ENCODE measurements around the gene BID. TPM values are rescaled to one million over a fixed set of nuclear protein-coding genes. Genes with fewer than 3 reads are reported as not detected.

Gene BID
- polyA plus RNA-seq, 1 donor from 2014 or later: 88.6 TPM

GRCh38 chr22:17684245-17684644, 90.0 kb downstream of the BID start:
- no peak overlapping the region for H2AFZ ChIP-seq (ENCODE audit: low read depth, low read length)
- TF ChIP-seq SMC3 (conservative IDR thresholded peaks at IDR 0.05; ENCODE audit: poor library complexity): no peak
- TF ChIP-seq TAF1 (IDR thresholded peaks at IDR 0.05; ENCODE audit: low read depth): no peak
- TF ChIP-seq REST (IDR thresholded peaks at IDR 0.05; ENCODE audit: borderline replicate concordance): no peak
- no peak for TF ChIP-seq RAD21 (conservative IDR thresholded peaks at IDR 0.05)
- TF ChIP-seq CTCF (IDR thresholded peaks at IDR 0.05; ENCODE audit: poor library complexity, severe bottlenecking): no peak
- no peak for TF ChIP-seq EP300 (conservative IDR thresholded peaks at IDR 0.05; ENCODE audit: poor library complexity, severe bottlenecking)
- TF ChIP-seq MXI1 (conservative IDR thresholded peaks at IDR 0.05; ENCODE audit: poor library complexity, severe bottlenecking): no peak
- TF ChIP-seq EZH2 (IDR thresholded peaks at IDR 0.05; ENCODE audit: borderline replicate concordance, insufficient read depth, low read length, poor library complexity, severe bottlenecking): no peak
- TF ChIP-seq POLR2AphosphoS5 (IDR thresholded peaks at IDR 0.05): no peak
- no peak overlapping the region for H3K9ac ChIP-seq (ENCODE audit: low read length)
- no peaks in the 10 kb centered on the region for H3K9me3 ChIP-seq (ENCODE audit: low read length)
- H3K27ac ChIP-seq (ENCODE audit: low read length): no peak overlapping the region
- H4K20me1 ChIP-seq (ENCODE audit: insufficient read depth): no peaks in the 10 kb centered on the region
- H3K4me3 ChIP-seq (ENCODE audit: low read length): no peak overlapping the region
- H3K9me2 ChIP-seq (ENCODE audit: insufficient read depth, low read length): no peaks in the 10 kb centered on the region
- H3K27me3 ChIP-seq (ENCODE audit: insufficient read depth, low read depth, low read length): no peaks in the 10 kb centered on the region
- H3K79me2 ChIP-seq (replicated peaks; ENCODE audit: insufficient read depth, low read length): no peaks in the 10 kb centered on the region
- no peak overlapping the region for H3K4me2 ChIP-seq (ENCODE audit: low read length)
- H3F3A ChIP-seq (ENCODE audit: insufficient read depth, low read length, poor library complexity, severe bottlenecking): no peaks in the 10 kb centered on the region
- no peaks in the 10 kb centered on the region for H3K36me3 ChIP-seq (ENCODE audit: insufficient read depth, low read length)

Small RNA genes lying within 50 kb of the gene (small RNA-seq; reads per million reads assigned to genes)
- gene MIR3198-1: 0 reads per million in 3 experiments

Other genes with a start within 250 kb of the BID start
- 0.28 TPM in 1 of 2 replicates, not detected in the other for gene SLC25A18, start 211.0 kb downstream of the BID start, polyA plus RNA-seq
- gene ATP6V1E1, start 145.7 kb downstream of the BID start, polyA plus RNA-seq: 180 and 224 TPM in 2 replicates
- 20.8 and 21.6 TPM in 2 replicates for gene BCL2L13, start 135.7 kb downstream of the BID start, polyA plus RNA-seq

Measured in neural cell (in vitro differentiated cells).